Upper lobe of left lung (tissue), 4 donors: ENCODE measurements around the gene PDPK1.

ENCODE experiments used
- CTCF ChIP-seq, 6 experiments: fragments of 450-650 bp in 4 of 6; fragments of 200-600 bp in 2 of 6; sonication (generic) in 2 of 6; IDR thresholded peaks; one replicate each; pipeline ENCODE4 v1.5.1; 2016 to 2019; ENCODE audit warnings: antibody characterized with exemption in 6 of 6
- EP300 ChIP-seq, 4 donors: sonication (generic); formaldehyde crosslinking; IDR thresholded peaks; one replicate each; pipeline ENCODE4 v1.5.1; 2017; ENCODE audit warnings: antibody characterized with exemption in 4 of 4, control low read depth in 2 of 4
- POLR2A ChIP-seq, 4 donors: fragments of 450-650 bp; IDR thresholded peaks; one replicate each; pipeline ENCODE4 v1.5.1; 2016 to 2017; ENCODE audit warnings: antibody characterized with exemption in 4 of 4, mild to moderate bottlenecking in 2 of 4
- POLR2AphosphoS5 ChIP-seq, 2 donors: sonication (generic); formaldehyde crosslinking; IDR thresholded peaks; one replicate each; pipeline ENCODE4 v1.5.1; 2017; ENCODE audit warnings: antibody characterized with exemption in 2 of 2

- TF ChIP-seq CTCF (IDR thresholded peaks at IDR 0.05) (peak in 1 of 6 experiments; percentile 6), POLR2A (IDR thresholded peaks at IDR 0.05) (peak in 2 of 4 donors; percentile 19 to 52), EP300 (IDR thresholded peaks at IDR 0.05) (no peak), POLR2AphosphoS5 (IDR thresholded peaks at IDR 0.05) (no peak)
Observed at GRCh38 chr16:2516391-2517240, 21.2 kb upstream of the PDPK1 start.
